Activated CD4-positive, alpha-beta T cell treated with anti-CD3 and anti-CD28 coated beads for 24 hours (primary cell): Measurements from ENCODE around the gene NRTN.

Source experiments
- DNase-seq, 2 donors: peaks; one replicate each; pipeline ENCODE4 v3.0.0-alpha.2; 2020; ENCODE audit warnings: low read depth in 2 of 2

Gene NRTN

DNA sequence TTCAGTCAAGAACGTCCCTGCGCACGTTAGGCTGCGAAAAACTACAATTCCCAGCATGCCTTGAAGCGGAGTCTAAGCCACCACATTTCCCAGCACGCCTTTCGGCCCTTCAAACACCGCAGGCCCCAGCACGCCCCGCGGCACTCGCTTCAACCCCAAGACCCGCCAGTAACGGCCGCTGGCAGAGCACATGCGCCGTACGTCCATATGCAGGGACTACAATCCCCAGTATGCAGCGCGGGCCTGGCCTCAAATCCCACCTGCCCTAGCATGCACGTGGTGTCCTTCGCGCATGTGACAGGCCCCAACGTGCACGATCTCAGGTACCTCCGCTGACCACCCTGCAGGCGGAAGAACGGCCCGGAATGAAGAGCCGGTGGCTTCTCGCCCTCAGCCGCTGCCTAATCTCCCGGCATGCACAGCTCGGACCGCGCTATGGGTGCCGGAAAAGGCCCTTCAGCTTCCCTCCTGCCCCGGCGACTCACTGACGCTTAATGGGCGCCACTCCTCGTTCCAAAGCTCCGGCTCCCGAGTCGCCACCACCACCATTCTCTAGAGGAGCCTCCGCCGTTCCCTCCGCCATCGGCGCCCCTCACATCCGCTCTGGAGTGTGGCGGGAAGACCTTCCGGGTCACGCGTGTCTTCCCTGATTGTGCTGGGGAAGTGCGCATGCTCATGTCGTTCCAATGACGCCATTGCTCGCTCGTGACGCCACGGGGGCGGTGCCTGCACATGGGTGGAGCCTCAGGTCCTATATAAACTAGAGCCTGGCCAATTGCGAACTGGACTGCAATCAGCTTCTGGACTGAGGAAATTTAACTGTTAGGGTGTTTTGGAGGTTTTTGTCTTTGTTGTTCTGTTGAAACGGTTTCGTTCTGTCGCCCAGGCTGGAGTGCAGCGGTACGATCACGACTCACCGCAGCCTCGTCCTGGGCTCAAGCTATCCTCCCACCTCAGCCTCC, 14.0 kb upstream of the NRTN start, which contains the start of gene DUS3L:
DUS3L (minus strand) TSS at position 605 of the 962 bp plus-strand sequence; CDS start at position 583, 22 bp downstream.
- peak; percentile 91 to 95 for DNase-seq

DNA sequence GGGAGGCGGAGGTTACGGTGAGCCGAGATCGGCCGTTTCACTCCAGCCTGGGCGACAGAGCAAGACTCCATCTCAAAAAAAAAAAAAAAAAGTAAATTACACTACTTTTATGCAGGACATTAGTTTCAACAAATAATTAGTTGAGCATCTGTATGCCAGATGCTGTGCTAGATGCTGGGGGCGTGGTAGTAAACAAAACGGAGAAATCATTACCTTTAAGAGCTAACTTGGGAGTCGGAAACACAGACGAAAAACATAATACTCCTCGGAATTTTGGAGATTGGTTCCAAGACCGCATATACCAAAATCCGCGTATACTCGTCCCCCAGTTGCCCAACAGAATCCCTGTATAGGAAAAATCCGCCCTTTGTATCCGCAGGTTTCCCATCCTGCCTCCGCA, 12.6 kb upstream of the NRTN start:
- DNase-seq = no peak

DNA sequence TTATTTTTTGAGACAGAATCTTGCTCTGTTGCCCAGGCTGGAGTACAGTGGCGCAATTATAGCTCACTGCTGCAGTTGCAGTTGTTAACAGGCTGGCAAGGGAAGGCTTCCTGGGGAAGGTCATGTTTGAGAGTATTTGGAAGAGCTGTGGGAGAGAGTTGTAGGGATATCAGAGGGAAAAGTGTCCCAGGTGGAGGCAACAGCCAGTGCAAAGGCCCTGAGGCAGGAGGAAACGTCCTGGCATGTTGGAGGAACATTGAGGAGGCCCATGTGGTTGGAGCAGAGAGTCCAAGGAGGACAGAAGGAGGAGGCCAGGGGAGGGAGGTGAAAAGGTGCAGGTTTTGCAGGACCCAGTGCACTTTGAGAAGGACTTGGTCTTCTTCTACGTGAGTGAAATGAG, 11.7 kb upstream of the NRTN start:
- DNase-seq = no peak

DNA sequence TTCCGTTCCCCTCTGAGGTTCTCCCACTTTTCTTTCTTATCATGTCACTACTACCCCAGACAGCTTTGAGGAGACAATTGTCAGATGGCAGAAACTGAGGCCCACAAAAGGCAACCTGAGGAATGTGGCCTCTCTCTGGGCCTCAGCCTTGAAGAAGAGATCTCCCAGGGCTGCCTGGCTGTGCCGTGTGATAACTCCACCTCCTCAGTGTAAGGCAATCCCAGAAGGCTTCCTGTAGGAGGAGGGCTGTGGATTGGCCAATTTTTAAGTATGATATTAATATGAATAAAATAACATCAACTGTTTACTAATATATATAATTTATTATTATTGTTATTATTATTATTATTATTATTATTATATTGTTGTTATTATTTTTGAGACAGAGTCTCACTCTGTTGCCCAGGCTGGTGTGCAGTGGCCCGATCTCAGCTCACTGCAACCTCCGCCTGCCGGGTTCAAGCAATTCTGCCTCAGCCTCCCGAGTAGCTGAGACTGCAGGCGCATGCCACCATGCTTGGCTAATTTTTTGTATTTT, 9.4 kb upstream of the NRTN start:
- no peak for DNase-seq

DNA sequence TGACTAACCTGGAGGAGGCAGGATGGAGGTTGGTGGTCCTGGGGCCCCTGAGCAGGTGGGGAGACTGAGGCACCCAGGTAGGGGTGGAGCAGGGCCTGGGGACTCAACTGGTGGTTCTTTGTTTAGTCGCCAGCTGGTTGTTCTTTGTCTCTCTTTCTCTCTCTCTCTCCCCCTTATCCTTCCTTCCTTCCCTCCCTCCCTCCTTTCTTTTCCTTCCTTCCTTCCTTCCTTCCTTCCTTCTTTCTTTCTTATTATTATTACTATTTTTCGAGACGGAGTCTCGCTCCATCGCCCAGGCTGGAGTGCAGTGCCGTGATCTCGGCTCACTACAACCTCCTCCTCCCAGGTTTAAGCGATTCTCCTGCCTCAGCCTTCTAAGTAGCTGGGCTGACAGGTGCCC, 6.6 kb upstream of the NRTN start:
- DNase-seq = no peak

DNA sequence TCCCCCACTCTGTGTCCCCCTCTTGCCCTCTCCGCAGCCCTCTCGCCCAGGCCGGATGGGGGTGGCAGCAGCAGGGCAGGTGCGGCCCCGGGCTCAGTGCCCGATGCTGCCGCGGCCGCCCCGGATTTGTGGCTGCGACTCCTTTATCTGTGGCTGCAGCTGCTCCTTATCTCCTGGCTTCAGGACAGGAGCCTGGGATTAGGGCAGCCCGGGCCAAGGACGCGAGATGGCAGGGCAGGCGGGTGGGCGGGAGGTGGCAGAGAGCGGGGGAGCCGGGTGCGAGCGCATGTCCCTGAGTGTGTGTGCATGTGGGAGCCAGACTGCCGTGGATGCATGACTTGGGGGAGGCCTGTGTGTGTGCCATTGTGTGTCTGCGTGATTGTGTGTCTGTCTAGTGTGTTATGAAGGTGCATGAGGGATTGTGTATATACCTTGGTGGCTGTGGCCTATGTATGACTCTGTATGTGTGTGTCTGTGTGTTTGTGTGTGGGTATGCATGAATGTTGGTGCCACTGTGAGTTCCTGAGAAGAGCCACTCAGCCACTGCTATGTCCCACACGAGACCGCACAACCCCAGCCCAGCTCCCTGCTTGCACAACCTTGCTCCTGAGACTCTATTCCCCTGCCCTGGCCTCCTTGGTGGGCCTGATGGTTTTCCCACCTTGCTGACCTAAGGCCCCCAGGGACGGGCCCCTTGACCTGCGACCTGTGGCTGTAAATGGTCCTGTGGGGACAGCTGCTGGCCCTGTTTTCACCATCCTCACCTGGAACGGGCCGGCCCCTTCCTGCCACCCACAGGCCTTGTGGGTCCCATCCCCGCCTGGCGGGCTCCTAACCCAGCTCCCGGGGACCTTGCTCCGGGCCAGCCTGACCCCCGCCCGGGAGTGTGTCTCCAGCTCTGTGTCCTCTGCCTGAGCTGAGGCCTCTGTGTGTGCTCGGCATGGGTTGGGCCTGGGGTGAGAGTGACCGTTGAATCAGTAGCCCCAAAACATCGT, 5.3 kb upstream of the NRTN start:
- DNase-seq = no peak

DNA sequence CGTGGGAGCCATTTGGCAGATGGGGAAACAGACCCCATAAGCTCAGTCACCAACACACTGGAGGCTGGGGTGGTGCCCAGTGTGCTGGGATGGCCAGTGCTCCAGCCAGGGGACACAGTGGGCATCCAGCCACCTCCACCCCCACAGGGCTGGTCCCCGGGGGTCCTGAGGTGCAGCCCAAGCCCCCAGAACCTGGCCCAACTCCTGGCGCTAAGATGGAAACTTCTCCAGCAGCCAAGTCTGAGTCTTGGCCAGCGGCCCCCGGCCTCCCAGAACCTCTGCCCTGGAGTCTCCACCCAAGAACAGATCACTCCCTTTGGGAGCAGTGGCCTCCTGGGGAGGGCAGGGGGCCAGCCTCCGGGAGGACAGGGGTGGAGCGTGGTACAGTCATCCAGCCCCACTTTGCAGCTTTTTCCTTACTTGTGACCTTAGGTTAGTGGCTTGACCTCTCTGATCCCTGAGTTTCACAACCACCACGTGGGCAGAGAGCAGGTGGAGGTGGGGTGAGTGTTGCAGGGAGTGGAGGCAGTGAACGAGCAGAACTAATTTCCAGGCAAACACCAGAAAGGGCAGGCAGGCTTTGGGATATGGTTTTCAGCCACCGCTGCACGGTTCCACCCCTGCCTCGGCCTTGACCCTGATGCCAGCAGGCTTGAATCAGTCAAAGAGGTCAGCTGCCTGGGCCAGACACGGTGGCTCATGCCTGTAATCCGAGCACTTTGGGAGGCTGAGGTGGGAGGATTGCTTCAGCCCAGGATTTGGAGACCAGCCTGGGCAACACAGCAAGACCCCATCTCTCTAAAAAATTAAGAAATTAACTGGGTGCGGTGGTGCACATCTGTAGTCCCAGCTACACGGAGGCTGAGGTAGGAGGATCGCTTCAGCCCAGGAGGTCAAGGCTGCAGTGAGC, 4.3 kb upstream of the NRTN start:
- no peak for DNase-seq

DNA sequence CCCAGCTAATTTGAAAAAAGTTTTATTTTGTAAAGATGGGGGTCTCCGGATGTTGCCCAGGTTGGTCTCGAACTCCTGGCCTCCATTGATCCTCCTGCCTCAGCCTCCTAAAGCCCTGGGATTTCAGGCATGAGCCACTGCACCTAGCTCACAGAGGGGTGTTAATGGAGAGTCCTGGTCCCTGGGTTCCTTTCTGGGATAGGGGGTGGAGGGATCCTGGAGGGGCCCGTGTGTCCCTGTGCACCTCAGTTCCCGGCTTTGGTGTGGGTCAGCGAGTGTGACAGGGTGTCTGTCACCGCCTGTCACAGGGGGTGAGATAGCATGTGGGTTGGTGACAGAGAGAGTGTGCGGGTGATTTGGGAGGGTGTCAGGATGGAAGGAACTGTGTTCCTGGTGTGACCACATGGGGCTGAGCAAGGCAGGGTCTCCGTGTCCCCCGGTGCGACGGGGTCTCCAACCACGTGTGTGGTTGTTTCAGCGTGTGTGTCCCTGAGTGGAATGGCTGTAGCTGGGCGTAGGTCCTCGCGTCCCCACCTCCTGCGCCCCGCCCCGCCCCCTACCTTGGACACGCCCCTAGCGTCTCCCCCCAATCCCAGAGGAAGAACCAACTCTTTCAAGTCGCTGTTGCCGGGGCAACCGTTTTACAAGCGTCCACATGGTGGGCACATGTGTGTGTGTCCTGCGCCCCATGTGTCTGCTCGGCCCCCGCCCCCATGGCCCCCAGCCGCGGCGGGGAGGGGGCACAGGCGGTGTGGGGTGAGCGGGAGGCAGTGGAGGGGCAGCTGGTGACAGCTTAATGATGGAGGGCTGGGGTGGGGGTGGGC, 2.9 kb upstream of the NRTN start:
- DNase-seq = no peak

DNA sequence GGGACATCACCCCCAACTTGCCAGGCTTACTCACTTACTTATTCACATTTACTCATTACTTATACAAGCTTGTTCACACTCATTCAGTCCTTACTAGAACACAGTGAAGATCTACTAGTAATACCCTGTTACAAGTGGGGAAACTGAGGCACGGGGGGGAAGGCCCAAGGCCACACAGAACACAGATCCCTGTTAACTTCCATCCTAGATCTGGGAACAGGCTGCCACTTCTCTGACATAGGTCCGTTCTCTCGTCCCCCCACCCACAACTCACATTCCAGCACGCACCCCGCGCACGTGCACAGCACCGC, 1.5 kb upstream of the NRTN start:
- no peak for DNase-seq

DNA sequence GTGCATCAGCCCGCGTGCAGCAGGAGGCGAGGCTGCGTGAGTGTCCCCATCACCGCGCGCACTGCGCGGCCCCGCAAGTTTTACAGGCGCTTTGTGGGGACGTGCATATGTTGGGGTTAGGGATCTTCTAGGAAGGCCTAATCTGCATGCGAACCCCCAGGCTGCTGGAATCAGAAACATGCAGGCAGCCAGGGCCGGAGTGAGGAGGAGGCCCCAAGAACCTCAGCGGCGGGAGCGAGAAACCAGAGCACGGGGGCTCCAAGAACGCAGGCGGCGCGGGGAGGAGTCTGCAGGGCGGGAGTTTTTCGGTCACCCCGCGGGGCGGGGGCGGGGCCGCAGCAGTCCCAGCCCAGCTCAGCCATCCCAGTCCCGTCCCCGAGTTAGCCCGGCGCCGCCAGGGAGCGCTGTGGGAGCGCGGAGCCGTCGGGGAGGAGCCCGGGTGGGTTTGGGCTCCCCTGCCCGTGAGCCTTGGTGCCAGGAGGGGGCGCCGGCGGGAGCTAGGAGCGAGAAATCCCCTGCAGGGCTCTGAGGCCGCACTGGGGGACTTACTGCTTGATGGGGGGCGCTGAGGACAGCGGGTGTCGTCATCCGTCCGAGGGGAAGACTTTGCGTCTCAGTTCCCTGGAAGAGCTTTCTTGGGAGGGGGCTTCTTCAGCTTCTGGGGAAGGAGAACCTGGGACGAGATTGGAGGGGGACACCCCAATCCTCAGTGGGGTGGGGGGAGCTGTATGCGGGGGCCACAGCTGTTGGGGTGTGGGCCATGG, 933 bp upstream of the NRTN start:
- peak; percentile 91 to 92 for DNase-seq

DNA sequence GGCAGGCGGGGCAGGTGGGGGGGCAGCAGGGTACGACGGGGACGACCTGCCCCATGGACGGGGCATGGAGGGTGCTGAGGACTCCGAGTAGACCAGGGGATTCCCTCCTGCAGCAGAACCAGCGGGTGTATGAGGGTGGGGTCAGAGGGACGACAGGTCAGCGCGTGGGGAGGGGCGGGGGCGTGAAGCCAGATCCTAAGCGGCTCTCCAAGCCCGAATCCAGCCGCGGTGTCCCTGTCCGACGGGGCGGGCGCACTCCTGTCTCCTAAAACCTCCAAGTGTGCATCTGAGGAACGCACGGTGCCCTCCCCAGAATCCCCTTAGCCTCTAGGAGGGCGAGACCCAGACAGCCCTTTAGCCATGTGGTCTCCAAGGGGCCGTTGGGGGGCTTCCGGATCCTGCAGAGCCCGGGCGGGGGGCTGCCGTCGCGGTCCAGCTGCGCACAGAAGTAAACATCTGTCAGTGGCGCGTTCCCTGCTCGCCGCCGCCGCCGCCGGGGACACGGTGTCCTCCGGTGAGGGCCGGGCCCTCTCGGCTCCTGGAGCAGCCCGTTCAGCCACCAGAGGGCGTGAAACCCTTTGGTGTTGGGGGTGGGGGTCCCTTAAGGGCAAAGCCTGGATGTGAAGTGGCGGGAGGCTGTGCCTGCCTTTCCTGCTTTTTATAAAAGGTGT, 730 bp downstream of the NRTN start:
- DNase-seq = peak; percentile 42 to 54

DNA sequence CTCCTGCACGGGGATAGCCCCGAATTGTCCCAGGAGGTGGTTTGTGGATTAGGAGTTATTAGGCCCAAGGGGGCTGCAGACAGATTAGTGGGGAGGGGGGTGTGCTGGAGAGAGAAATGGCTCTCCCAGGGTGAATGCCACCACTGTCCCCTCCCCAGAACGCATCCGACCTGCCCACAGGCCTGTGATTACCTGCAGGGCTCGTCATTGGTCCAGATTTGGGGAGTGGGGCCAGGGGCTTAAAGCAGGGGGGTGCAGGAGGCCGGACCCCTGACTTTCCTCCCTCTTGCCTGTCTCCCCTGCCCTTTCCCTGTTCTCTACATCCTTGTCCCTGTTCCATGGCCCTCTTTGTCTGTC, 1.2 kb downstream of the NRTN start:
- DNase-seq = no peak

DNA sequence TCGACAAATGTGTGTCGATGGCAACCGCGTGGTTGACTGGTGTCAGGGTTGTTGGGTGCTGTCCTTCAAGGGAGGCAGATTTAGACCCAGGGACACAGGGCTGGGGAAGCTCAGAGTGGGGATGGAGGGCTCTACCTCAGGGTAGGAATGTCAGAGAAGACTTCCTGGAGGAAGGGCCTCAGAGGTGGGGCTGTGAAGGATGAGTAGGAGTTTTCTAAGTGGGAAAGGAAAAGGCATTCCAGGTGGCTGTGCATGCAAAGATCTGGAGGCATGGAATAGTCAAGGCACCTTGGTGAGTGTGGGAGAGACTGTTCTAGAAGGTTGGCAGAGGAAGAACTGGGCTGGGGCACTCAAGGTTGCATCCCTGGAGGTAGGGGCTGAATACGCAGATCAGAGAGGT, 2.0 kb downstream of the NRTN start:
- no peak for DNase-seq

DNA sequence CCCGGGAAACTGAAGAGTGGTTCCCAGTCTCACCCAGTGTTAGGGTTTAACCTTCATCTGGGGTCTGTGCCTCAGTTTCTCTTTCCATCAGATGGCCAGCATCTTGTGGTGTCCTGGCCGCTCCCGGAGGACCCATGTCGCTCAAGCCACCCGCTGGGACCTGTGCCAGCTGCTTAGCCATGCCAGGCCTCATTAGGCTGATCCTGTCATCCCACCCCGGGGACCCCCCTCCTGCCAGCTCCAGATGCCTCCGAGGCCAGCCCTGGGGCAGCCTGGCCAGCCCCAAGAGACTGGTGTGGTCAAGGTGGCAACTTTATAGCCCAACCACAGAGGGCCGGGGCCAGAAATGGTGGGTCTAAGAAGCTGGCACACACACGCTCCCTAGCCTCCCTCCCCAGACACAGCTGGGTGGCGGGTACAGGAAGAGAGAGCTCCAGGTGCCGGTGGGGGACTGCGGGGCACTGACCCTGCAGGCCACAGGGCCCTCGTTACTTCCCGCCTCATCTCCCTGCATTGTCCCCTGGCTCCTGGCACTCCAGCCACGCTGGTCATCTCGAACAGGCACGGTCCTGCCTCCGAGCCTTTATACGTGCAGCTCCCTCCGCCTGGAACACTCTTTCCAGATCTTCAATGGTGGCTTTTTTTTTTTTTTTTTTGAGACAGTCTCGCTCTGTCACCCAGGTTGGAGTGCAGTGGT, 3.4 kb downstream of the NRTN start:
- no peak for DNase-seq

DNA sequence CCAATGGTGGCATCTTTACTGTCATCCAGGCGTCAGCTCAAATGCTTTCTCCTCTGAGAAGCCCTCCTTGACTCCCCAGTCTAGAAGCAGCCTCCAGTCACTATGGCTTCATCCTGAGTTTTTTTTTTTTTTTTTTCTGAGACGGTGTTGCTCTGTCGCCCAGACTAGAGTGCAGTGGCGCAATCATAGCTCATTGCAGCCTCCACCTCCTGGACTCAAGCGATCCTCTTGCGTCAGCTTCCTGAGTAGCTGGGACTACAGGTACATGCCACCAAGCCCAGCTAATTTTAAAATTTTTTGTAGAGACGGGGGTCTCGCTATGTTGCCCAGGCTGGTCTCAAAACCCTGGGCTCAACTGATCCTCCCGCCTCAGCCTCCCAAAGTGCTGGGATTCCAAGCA, 4.2 kb downstream of the NRTN start:
- DNase-seq = no peak

DNA sequence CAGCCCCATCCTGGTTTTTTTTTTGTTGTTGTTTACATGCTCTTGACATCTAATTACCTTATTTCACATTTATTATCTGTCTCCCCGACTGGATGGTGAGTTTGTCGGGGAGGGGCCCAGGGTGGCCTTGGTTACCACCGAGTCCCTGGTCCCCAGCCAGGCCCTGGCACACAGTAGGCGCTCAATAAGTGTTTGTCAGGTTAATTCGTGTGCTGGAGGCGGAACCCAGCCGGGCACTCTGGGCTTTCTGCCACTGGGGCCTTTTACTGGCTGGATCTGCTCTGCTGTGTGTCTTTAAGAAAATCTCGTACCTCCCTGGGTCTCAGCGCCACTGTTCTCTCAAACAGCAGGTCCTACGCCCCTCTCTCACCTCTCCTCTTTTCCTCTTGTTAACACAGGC, 4.6 kb downstream of the NRTN start:
- DNase-seq = no peak

DNA sequence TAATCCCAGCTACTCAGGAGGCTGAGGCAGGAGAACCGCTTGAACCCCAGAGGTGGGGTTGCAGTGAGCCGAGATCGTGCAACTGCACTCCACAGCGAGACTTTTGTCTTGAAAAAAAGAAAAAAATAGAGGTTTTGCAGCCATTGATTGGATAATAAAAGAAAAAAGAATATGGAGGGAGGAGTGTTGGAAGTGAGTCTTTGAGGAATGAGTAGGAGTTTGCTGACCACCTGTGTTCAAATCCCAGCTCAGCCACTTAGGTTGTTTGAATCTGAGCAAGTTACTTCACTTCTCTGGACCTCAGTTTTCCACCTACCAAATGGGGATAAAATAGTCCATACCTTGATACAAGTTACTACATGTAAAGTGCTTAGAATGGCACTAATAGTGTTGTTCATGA, 6.2 kb downstream of the NRTN start:
- no peak for DNase-seq

DNA sequence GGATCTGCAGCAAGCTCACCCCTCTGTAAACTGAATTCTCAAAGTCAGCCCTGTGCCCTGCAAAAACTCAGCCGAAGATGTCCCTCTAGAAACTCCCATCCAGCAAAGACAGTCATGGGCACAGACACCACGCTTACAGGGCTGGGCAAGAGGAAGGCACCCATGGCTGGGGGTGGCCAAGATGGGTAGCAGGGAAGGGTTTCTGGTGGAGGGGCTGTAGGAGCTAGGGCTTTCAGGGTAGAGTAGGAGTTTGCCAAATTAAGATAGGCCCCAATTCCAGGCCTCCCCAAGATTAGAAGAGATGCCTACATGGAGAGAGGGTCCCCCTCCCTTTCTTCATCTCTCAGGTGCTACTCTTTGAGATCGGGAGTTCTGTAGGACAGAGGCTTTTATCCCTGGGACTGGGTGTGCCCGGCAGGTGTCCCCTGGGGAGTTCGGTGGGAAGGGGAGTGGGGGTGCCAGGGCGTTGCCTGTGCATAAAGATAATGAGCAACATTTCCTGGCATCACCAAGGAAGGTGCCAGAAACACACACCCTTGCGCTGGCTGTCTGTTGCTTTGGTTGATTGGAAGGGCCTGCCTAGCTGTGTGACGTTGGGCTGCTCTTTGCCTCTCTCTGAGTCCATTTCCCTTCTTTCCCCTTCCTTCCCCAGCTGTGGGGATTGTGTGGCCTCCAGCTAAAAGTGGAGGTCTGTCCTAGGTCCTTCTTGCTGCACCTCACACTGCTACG, 9.4 kb downstream of the NRTN start:
- no peak for DNase-seq
